DMS 273 (cell line): ENCODE data around the gene SPATA6.
"Not testable (repeated sequence)": the region's sequence is repeated elsewhere in the genome, so short reads cannot be mapped to it uniquely, and the experiment has no call there.

Experiments used
- DNase-seq: peaks from one replicate; lab custom pipeline; 2025; ENCODE audit not compliant: unreplicated experiment; lab: John Stamatoyannopoulos, UW

Gene SPATA6

GRCh38 chr1:48362901-48363300, 109.1 kb downstream of the SPATA6 start:
- no peak for DNase-seq

DNA sequence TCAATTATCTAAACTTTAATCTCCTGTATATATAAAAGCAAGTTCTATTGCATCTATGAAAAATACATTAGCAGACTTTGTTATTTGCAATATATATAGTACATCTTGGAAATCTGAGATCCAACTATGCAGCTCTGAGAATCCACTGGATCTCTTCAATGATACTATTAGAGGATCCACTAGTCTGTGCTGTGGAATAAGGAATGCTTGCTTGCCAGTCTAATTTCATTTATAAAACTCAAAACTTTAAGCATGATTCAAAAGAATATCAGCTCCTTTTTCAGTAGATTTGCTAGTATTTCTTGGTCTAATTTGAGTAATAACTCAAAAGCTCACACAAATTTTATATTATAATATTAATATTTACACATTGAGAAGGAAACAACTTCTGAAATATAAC, 115.1 kb downstream of the SPATA6 start:
- DNase-seq, result no peak

DNA sequence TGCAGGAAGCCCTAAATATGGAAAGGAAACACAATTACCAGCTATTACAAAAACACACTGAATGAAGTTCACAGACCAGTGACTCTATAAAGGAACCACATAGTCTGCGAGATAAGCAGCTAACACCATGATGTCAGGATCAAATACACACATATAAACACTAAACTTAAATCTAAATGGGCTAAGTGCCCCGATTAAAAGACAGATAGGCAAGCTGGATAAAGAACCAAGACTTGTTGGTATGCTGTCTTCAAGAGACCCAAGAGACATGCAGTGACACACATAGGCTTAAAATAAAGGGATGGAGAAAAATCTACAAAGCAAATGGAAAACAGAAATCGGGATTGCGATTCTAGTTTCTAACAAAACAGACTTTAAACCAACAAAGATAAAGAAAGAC, 127.6 kb downstream of the SPATA6 start:
- no peak for DNase-seq

GRCh38 chr1:48341221-48341620, 130.8 kb downstream of the SPATA6 start:
- DNase-seq, result no peak

DNA sequence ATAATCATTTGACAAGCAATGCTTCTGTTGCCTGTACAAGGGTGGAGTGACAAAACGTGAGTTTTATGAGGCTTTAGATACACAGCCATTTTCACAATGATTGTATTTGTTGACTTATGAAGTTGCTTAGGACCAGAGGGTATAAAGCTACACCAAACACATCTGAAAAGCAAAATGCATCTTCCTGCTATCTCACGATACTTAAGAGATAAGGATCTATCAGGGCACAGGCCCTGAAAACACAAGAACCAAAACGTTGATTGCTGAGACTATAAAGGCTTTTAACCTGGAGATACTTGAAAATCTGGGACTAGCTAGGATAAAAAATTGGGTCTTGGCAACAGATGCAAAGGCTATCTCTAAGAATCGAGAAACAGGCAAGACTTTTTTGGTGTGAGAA, 133.7 kb downstream of the SPATA6 start:
- no peak for DNase-seq

DNA sequence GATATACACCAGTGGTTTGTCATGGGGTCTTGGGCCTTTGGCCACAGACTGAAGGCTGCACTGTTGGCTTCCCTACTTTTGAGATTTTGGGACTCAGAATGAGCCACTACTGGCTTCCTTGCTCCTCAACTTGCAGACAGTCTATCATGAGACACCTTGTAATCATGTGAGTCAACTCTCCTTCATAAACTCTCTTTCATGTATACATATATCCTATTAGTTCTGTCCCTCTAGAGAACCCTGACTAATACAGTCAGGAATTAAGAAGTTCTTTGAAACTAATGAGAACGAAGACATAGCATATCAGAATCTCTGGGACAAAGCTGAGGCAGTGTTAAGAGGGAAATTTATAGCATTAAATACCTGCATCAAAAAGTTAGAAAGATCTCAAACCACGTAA, 138.7 kb downstream of the SPATA6 start:
- no peak for DNase-seq

GRCh38 chr1:48332115-48332514, 139.9 kb downstream of the SPATA6 start:
- DNase-seq, result no peak

GRCh38 chr1:48329905-48330304, 142.1 kb downstream of the SPATA6 start:
- DNase-seq, result no peak

GRCh38 chr1:48329486-48329885, 142.5 kb downstream of the SPATA6 start:
- DNase-seq, result no peak

- not testable (repeated sequence) for DNase-seq
Observed at GRCh38 chr1:48311829-48312228, 160.2 kb downstream of the SPATA6 start.

- DNase-seq, result no peak
Observed at GRCh38 chr1:48309564-48310082, 162.4 kb downstream of the SPATA6 start.

DNA sequence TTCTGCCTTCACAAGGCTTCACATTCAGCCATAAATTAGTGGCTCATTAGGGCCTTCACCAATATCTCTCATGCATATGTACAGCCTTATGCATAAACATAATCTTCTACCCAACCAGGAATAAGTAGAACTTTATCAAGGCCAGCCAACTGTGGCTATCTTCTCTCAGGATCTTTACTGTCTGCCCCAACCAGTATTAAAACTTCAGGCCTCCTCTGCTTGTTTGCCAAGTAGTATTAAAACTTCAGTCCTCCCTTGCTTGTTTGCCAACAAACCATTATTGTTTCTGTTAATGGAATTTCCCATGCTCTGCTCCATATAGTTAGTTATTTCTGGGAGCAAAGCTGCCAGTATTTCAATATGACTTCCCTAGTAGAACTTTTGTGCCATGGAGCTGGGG, 169.4 kb downstream of the SPATA6 start:
- no peak for DNase-seq

DNA sequence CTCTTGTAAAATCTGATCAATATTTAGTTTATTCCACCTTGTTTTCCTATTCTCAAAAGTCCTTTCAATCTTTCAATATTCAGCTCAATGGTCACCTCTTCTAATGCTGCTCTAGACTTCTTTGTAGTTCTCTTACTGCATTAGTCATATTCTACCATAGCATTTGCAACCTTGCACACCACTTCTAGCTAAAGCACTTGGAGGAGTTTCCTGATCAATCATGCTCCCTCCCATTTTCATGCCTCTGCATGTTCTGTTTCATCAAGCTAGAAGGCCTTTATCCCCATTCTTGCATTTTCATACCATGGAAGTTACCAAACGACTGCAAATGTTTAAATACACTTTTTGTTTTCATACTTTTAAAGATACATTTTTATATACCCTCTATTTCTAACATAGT, 177.3 kb downstream of the SPATA6 start:
- DNase-seq, result no peak

DNA sequence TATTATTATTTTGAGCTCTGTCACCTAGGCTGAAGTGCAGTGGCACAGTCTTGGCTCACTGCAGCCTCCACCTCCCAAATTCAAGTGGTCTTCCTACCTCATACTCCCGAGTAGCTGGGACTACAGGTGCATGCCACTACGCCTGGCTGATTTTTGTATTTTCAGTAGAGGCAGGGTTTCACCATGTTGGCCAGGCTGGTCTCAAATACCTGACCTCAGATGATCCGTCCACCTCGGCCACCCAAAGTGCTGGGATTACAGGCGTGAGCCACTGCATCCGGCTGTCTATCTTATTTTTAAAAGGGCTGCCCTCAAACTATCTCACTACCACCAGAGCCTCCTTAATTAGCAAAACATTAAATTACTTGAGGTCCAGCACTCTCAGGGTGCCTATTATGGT, 177.9 kb downstream of the SPATA6 start:
- not testable (repeated sequence) for DNase-seq

DNA sequence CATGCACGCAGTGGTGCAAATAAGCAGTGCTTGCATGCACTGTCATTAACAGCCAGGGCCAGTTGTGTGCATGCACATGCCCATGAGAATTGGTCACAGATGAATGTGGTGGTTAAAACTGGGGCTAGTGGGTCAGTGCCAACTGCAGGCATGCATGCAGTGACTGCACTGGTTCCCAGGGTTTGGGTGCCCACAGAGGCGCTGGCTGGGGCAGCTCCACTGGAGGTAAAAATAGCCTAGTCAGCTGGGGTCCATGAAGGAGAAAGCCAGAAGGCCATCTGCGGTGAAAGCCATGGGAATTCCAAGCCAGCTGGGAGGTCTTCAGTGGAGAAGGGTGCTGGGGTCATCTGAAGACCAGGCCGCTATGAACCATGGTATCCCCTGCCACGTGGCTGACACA, 179.3 kb downstream of the SPATA6 start:
- no peak for DNase-seq

- DNase-seq, result no peak
Observed at GRCh38 chr1:48291421-48291820, 180.6 kb downstream of the SPATA6 start.

- DNase-seq, result no peak
Observed at GRCh38 chr1:48285525-48285924, 186.5 kb downstream of the SPATA6 start.

DNA sequence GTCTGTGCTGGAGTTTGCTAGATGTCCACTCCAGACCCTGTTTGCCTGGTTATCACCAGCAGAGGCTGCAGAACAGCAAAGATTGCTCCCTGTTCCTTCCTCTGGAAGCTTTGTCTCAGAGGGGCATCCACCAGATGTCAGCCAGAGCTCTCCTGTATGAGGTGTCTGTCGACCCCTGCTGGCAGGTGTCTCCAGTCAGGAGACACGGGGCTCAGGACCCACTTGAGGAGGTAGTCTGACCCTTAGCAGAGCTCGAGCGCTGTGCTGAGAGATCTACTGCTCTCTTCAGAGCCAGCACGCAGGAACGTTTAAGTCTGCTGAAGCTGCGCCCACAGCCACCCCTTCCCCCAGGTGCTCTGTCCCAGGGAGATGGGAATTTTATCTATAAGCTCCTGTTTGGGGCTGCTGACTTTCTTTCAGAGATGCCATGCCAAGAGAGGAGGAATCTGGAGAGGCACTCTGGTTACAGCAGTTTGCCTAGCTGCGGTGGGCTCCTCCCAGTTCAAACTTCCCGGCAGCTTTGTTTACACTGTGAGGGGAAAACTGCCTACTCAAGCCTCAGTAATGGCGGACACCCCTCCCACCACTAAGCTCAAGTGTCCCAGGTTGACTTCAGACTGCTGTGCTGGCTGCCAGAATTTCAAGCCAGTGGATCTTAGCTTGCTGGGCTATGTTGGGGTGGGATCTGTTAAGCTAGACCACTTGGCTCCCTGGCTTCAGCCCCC, 187.1 kb downstream of the SPATA6 start:
- peak; percentile 11 for DNase-seq

DNA sequence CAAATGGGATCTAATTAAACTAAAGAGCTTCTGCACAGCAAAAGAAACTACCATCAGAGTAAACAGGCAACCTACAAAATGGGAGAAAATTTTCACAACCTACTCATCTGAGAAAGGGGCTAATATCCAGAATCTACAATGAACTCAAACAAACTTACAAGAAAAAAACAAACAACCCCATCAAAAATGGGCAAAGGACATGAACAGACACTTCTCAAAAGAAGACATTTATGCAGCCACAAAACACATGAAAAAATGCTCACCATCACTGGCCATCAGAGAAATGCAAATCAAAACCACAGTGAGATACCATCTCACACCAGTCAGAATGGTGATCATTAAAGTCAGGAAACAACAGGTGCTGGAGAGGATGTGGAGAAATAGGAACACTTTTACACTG, 189.7 kb downstream of the SPATA6 start:
- not testable (repeated sequence) for DNase-seq

DNA sequence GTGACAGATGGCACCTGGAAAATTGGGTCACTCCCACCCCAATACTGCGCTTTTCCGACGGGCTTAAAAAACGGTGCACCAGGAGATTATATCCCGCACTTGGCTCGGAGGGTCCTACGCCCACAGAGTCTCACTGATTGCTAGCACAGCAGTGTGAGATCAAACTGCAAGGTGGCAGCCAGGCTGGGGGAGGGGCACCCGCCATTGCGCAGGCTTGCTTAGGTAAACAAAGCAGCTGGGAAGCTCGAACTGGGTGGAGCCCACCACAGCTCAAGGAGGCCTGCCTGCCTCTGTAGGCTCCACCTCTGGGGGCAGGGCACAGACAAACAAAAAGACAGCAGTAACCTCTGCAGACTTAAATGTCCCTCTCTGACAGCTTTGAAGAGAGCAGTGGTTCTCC, 194.6 kb downstream of the SPATA6 start:
- DNase-seq, result not testable (repeated sequence)

GRCh38 chr1:48266576-48266975, 205.4 kb downstream of the SPATA6 start:
- no peak for DNase-seq

DNA sequence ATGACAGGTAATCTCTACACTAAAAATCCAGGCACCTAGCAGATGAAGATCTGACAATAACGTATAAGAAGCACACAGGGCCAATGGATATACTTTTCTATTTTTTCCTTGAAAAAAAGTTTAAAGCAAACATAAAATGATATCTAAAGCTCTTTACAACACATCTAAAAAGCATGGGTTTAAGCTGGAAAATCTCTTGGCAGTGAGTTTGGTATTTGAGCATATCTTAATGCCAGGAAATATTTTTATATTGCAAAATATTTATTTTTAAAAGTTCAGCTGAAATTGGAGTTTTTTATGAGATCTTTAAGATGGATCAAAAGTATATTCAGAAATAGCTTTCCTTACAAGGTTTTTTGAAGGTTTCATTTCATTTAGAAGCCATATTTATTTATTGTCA, 209.0 kb downstream of the SPATA6 start:
- DNase-seq, result no peak

DNA sequence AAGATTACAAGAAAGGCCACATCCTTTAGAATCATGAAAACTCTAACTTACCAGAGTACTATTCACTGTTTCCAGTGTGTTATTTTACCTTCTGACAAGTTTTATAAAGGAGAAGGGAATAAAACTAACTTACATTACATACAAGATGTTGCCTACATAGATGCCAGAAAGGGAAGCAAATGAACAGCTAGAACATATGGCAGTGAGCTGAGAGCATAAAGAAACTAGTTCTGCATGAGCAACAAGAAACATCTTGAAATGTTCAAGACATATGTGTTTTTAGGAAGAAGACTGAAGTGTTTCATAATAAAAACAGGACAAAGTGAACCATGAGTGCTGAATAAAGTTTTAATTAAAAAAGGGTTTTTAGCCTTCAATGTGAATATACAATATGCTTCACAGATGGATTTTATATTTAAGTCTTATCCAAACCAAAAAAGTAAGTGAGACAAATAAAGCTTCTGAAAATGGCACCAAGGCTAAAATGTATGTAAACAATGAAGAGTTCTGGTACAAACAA, 210.1 kb downstream of the SPATA6 start:
- no peak for DNase-seq
